ENCODE data around the gene TRIM42.

DNA sequence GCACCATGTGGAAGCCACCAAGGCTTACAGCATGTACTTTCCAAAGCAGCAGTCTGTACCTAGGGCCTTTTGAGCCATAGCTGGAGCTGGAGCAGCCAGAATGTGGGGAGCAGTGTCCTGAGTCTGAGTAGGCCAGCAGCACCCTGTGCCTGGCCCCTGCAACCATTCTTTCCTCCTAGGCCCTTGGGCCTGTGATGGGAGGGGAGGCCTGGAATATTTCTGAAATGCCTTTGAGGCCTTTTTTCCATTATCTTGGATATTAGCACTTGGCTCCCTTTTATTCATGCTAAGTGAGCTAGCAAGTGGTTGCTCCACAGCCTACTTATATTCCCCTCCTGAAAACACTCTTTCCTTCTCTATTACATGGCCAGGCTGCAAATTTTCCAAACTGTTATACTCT lies 28.1 kb downstream of the TRIM42 start:
- TF ChIP-seq CTCF (IDR thresholded peaks at IDR 0.05) (no peak), POLR2A (IDR thresholded peaks at IDR 0.05) (no peak)
